Embryonic facial prominence (tissue), 1 donor: ENCODE measurements around the gene INHBB.

Source experiments
- DNase-seq: peaks from one replicate; pipeline ENCODE4 v3.0.0-alpha.2; 2016; ENCODE audit errors: extremely low spot score

INHBB gene

GRCh38 chr2:120396861-120397811, 51.2 kb downstream of the INHBB start:
- DNase-seq = no peak

DNA sequence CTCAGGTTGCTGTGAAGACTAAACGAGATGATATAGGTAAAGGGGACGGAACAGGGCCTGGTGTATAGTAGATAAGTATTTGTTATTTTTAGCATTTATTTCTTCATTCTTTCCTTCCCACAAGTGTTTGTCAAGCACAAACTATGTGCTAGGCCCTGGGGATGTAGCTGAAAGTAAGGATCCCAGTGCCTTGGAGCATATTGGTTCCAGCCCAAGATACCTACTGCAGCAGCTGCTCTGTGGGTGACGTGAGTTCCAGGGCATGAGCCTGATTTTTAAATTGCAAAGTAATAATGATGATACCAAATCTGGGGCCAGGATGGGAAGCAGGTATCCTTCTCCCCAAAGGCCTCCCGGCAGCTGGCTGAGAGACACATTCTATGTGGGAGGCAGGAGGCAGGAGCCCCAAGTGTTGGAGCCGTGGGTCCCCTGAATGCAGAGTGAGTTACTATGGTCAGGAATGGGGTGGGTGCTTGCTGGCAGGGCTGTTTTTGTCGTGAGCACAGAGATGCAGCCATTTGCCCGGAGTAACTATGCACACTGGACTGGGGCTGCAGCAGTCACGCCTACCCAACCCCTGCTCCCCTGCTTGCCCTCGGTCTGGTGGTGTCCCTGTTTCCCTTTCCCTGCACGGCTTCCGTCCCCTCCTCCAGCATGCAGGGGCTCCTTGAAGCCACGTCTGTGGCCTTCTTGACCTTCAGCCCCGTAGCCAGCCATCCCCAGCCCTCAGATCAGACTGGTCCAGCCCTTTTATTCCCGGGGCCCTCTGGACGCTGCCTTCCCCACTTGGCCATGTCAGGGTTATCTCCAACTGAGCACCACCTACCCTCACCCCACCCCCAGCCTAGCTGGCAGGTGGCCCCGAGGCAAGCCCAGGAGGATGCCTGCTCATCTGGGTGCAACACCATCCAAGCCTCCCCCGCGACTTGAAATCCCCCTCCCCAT, 52.4 kb downstream of the INHBB start:
- no peak for DNase-seq

DNA sequence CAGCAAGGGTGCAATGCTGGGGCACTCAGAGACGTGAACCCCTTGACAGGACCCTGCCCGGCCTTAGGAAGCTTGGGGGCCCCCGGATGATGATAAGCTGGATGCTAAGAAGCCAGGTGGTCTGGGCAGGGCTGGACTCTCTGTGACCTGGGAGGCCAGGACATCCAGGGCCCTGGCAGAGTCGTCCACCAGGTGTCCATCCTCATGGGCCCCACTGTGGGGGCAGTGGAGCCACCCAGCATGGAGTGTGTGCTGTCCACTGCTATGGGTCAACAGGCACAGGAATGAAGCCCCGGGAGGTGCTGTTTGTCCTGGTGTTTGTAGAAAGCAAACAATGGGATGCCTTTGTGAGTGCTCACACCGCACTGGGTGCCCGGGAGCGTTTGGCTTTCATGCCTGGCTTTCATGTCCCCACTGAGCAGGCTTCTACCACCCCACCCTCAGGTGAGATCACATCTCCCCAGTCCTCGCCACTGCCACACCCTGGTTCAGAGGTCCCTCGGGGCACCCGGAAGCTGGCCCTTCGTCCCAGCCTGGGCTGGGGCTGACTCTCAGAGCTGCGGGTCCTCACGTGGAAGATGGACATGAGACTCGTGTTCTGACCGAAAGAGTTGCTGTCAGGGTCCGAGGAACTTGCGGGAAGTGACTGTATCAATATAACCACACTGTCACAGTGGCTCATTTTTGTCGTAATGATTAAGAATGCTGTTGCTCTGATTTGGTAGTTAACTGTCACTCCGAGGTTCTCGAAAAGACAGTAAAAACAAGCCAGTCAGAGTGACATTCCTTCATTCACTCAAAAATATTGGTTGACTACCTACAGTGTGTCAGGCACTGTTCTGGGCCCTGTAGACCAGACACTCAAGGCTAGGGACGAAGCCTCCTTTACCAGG, 53.3 kb downstream of the INHBB start:
- DNase-seq = no peak

DNA sequence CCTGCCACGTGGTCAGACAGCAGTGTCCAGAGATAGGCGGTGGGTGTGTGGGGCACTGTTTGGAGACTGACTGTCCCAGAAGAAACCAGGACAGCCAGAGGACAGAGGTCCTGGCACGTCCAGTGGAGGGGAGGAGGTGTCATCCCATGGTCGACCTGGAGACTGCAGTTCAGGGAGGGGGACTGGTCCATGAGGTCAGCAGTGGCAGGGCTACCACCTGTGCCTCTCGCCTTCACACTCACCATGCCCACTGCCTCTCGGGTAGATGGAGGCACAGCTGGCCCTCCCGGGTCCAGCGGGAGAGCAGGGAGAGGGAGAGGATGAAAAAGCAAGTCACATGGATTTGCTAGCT, 53.9 kb downstream of the INHBB start:
- no peak for DNase-seq

GRCh38 chr2:120400551-120400950, 54.6 kb downstream of the INHBB start:
- no peak for DNase-seq
